Thyroid gland (tissue), 4 donors: ENCODE data around the gene SH3RF2. TPM values are rescaled to one million over a fixed set of nuclear protein-coding genes. Genes with fewer than 3 reads are reported as not detected.
A peak's percentile ranks its signal among the peaks of the same experiment; 100 is the strongest.

Source experiments
- DNase-seq, 2 donors: peaks; one replicate each; pipeline ENCODE4 v3.0.0-alpha.2; 2019
- H3K27ac ChIP-seq, 3 donors: fragments of 200-600 bp; sonication (generic); 1 replicate in 2 of 3; 2 replicates in 1 of 3; pipeline ENCODE4 v1.5.1; 2016 to 2019; ENCODE audit warnings: mild to moderate bottlenecking in 1 of 3, moderate library complexity in 1 of 3
- H3K27me3 ChIP-seq: fragments of 200-600 bp; sonication (generic); one replicate; pipeline ENCODE4 v1.5.1; 2019
- H3K36me3 ChIP-seq, 2 donors: fragments of 200-600 bp; sonication (generic); one replicate each; pipeline ENCODE4 v1.5.1; 2016 to 2019
- H3K4me1 ChIP-seq, 2 donors: fragments of 200-600 bp; sonication (generic); one replicate each; pipeline ENCODE4 v1.5.1; 2017 to 2019
- H3K4me3 ChIP-seq, 3 donors: fragments of 200-600 bp; sonication (generic); replicated peaks in 1 of 3; 1 replicate in 2 of 3; 2 replicates in 1 of 3; pipeline ENCODE4 v1.5.1; 2016; ENCODE audit warnings: mild to moderate bottlenecking in 1 of 3
- H3K9me3 ChIP-seq: fragments of 200-600 bp; sonication (generic); one replicate; pipeline ENCODE4 v1.5.1; 2017
- POLR2A ChIP-seq, 2 donors: fragments of 450-650 bp; IDR thresholded peaks; one replicate each; pipeline ENCODE4 v1.6.1; 2017; ENCODE audit warnings: antibody characterized with exemption in 2 of 2, mild to moderate bottlenecking in 2 of 2, moderate library complexity in 1 of 2
- WGBS, 2 donors: methylation state at CpG; one replicate each; pipeline ENCODE4 v1.1.5; 2017; 5-methylcytosine and 5-hydroxymethylcytosine counted together
- intact Hi-C: fragments of 100-400 bp; cut with DNase I; formaldehyde crosslinking; loops from one replicate; pipeline ENCODE4 v1.15.1; 2023
- total RNA-seq, 4 donors: library from RNA; depleted of rRNA; stranded (reverse); fragments of >200 nt; gene quantifications; one replicate each; pipeline ENCODE4 v1.2.3, GENCODE V29; 2016
- TF ChIP-seq, protein P1 (sequence below), 6 experiments: fragments of 200-600 bp in 3 of 6; fragments of 450-650 bp in 3 of 6; sonication (generic) in 3 of 6; IDR thresholded peaks; one replicate each; pipeline ENCODE4 v1.5.1; 2016 to 2019; ENCODE audit warnings: antibody characterized with exemption in 6 of 6, mild to moderate bottlenecking in 2 of 6, inconsistent platforms in 1 of 6, moderate library complexity in 1 of 6

Gene SH3RF2
- total RNA-seq, 4 donors from 2014 or later = 3.1 to 20.8 (median 14.3) TPM

GRCh38 chr5:146000072-146000471 is 63.7 kb downstream of the SH3RF2 start:
- Histone ChIP-seq H3K27me3 (no peaks in the 10 kb centered on the region), H3K4me1 (peaks cover 6 to 11% of the 10 kb centered on the region in 2 donors), H3K4me3 (no peak overlapping the region), H3K9me3 (no peaks in the 10 kb centered on the region), H3K36me3 (no peaks in the 10 kb centered on the region), H3K27ac (no peak overlapping the region)
- TF ChIP-seq, protein P1, sequence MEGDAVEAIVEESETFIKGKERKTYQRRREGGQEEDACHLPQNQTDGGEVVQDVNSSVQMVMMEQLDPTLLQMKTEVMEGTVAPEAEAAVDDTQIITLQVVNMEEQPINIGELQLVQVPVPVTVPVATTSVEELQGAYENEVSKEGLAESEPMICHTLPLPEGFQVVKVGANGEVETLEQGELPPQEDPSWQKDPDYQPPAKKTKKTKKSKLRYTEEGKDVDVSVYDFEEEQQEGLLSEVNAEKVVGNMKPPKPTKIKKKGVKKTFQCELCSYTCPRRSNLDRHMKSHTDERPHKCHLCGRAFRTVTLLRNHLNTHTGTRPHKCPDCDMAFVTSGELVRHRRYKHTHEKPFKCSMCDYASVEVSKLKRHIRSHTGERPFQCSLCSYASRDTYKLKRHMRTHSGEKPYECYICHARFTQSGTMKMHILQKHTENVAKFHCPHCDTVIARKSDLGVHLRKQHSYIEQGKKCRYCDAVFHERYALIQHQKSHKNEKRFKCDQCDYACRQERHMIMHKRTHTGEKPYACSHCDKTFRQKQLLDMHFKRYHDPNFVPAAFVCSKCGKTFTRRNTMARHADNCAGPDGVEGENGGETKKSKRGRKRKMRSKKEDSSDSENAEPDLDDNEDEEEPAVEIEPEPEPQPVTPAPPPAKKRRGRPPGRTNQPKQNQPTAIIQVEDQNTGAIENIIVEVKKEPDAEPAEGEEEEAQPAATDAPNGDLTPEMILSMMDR (IDR thresholded peaks at IDR 0.05) = no peak
- TF ChIP-seq POLR2A (IDR thresholded peaks at IDR 0.05) = no peak
- WGBS, 2 donors = 94 to 96% methylated on average over 9 of the region's 9 CpGs
- no peak for DNase-seq
- intact Hi-C loops = no loop called here

DNA sequence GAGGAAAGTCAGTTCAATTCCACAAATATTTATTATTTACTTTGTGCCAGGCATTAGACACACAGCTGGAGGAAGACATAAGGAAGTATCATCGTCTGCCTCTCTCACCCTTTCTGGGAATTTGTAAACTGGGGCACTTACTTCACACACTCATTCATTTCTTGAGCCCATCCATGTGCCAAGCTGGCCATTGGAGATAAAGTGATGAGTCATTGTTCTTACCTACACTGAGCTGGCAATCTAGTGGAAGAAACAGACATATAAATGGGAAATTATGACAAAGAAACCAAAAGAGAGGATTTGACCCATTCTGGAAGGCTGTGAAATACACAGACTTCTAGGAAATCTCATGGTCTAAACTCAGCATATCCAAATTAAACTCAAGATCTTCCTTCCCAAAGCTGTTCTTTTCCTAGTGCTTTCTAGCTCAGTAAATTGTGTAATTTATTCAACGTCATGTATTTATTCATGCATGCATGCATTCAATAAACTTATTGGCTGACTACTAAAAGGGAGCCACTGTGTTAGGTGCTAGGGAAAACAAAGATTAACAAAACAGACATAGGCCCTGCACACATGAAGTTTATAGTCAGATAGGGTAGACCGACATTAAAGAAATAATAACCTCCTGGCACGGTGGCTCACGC is 65.3 kb downstream of the SH3RF2 start:
- H3K27ac ChIP-seq = peak overlapping the region in 2 of 3 donors; percentile 33 to 64
- no peaks in the 10 kb centered on the region for H3K36me3 ChIP-seq
- no peak overlapping the region for H3K4me3 ChIP-seq
- intact Hi-C loops = no loop called here
- TF ChIP-seq, protein P1 (IDR thresholded peaks at IDR 0.05) = no peak
- no peak for TF ChIP-seq POLR2A (IDR thresholded peaks at IDR 0.05)
- no peak for DNase-seq
- no peaks in the 10 kb centered on the region for H3K9me3 ChIP-seq
- H3K27me3 ChIP-seq = no peaks in the 10 kb centered on the region
- WGBS, 2 donors = 81 to 83% methylated on average over 5 of the region's 5 CpGs
- peaks cover 6 to 13% of the 10 kb centered on the region in 2 donors for H3K4me1 ChIP-seq

GRCh38 chr5:146002491-146002890 is 66.1 kb downstream of the SH3RF2 start:
- Histone ChIP-seq H3K4me3 (no peak overlapping the region), H3K27me3 (no peaks in the 10 kb centered on the region), H3K27ac (no peak overlapping the region), H3K9me3 (no peaks in the 10 kb centered on the region), H3K36me3 (no peaks in the 10 kb centered on the region), H3K4me1 (peaks cover 6 to 13% of the 10 kb centered on the region in 2 donors)
- intact Hi-C loops = no loop called here
- no peak for DNase-seq
- no peak for TF ChIP-seq POLR2A (IDR thresholded peaks at IDR 0.05)
- TF ChIP-seq, protein P1 (IDR thresholded peaks at IDR 0.05) = no peak
- WGBS, 2 donors = 91 to 92% methylated on average over 7 of the region's 7 CpGs

GRCh38 chr5:146003852-146004251 is 67.5 kb downstream of the SH3RF2 start:
- no peak for DNase-seq
- no peaks in the 10 kb centered on the region for H3K36me3 ChIP-seq
- H3K9me3 ChIP-seq = no peaks in the 10 kb centered on the region
- H3K4me1 ChIP-seq = peaks cover 16 to 21% of the 10 kb centered on the region in 2 donors
- TF ChIP-seq, protein P1 (IDR thresholded peaks at IDR 0.05) = no peak
- TF ChIP-seq POLR2A (IDR thresholded peaks at IDR 0.05) = no peak
- 83 to 89% methylated on average over 4 of the region's 4 CpGs for WGBS, 2 donors
- no peaks in the 10 kb centered on the region for H3K27me3 ChIP-seq
- H3K4me3 ChIP-seq = no peak overlapping the region
- intact Hi-C loops = no loop called here
- no peak overlapping the region for H3K27ac ChIP-seq

DNA sequence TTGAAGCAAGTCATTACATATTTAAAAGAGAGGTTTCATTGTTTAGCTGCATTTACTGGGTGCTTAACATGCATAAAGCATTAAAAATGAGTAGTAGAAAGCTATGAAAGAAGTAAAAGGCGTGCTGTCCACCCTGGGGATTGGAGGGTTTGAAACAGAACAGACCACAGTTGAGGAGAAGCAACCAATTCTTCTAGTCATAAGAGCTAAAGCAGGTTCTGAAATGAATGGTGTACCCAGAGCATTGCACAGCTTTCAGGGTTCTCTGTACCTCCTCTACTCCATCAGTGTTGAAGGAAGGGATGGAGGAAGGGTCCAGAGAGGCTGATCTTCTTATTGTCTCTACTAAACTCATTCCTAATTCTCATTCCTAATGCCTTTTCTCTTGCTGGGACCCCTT is 68.9 kb downstream of the SH3RF2 start:
- Histone ChIP-seq H3K27ac (no peak overlapping the region), H3K9me3 (no peaks in the 10 kb centered on the region), H3K4me1 (peaks cover 16 to 21% of the 10 kb centered on the region in 2 donors), H3K36me3 (no peaks in the 10 kb centered on the region), H3K27me3 (no peaks in the 10 kb centered on the region), H3K4me3 (no peak overlapping the region)
- DNase-seq = no peak
- TF ChIP-seq POLR2A (IDR thresholded peaks at IDR 0.05) = no peak
- TF ChIP-seq, protein P1 (IDR thresholded peaks at IDR 0.05) = no peak
- 81 to 91% methylated on average over 1 of the region's 1 CpG for WGBS, 2 donors
- intact Hi-C loops = no loop called here
